Measurements from ENCODE around the gene RABGAP1L. TPM values are rescaled to one million over a fixed set of nuclear protein-coding genes. Genes with fewer than 3 reads are reported as not detected.

RABGAP1L gene
- total and polyA plus RNA-seq, 2 of the 4 experiments (the other 2 are of a cell fraction), result 7.9 to 26.7 TPM

DNA sequence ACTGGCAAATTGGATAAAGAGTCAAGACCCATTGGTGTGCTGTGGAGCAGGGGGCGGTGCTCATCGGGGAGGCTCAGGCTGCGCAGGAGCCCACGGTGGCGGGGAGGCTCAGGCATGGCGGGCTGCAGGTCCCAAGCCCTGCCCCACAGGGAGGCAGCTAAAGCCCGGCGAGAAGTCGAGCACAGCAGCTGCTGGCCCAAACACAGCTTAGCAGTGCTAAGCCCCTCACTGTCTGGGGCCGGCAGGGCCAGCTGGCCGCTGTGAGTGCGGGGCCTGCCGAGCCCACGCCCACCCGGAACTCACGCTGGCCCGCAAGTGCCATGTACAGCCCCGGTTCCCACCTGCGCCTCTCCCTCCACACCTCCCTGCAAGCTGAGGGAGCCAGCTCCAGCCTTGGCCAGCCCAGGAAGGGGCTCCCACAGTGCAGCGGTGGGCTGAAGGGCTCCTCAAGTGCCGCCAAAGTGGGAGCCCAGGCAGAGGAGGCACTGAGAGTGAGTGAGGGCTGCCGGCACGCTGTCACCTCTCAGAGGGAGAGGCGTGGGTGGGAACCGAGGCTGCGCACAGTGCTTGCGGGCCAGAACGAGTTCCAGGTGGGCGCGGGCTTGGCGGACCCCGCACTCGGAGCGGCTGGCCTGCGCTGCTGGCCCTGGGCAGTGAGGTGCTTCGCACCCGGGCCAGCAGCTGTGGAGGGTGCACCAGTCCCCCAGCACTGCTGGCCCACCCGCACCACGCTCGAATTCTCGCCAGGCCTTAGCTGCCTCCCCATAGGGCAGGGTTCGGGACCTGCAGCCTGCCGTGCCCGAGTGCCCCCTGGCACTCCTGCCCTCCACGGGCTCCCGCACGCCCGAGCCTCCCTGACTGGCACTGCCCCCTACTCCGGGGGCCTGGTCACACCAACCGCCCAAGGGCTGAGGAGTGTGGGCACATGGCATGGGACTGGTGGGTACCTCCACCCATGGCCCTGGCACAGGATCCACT is 551.8 kb downstream of the RABGAP1L start:
- POLR2A ChIA-PET (ENCODE audit: unreplicated experiment), result no interaction called here
- Histone ChIP-seq H2AK5ac (ENCODE audit: low read depth, low read length) (no peak overlapping the region), H3K27me3 (ENCODE audit: control insufficient read depth, insufficient read depth, low read length) (no peaks in the 10 kb centered on the region), H3K36me3 (ENCODE audit: control insufficient read depth, insufficient read depth, low read length) (no peaks in the 10 kb centered on the region), H3K14ac (replicated peaks; ENCODE audit: low read depth, low read length) (no peak overlapping the region), H3K27ac (ENCODE audit: insufficient read depth, low read length) (no peak overlapping the region), H3K18ac (ENCODE audit: low read depth, low read length) (no peak overlapping the region), H3K9me3 (ENCODE audit: control insufficient read depth, insufficient read depth, low read length) (no peaks in the 10 kb centered on the region), H4K5ac (ENCODE audit: low read depth, low read length) (no peak overlapping the region), H3K9ac (ENCODE audit: low read depth, low read length) (no peak overlapping the region), H3K9me1 (ENCODE audit: insufficient read depth, low read length) (no peaks in the 10 kb centered on the region), H4K20me1 (ENCODE audit: insufficient read depth, low read length) (no peaks in the 10 kb centered on the region), H3K4me3 (ENCODE audit: insufficient read depth, low read depth, low read length) (no peak overlapping the region), H2BK15ac (ENCODE audit: low read depth, low read length) (no peak overlapping the region), H2BK20ac (ENCODE audit: low read depth, low read length) (no peak overlapping the region), H2AFZ (replicated peaks; ENCODE audit: low read length, poor library complexity) (no peak overlapping the region), H2AK9ac (replicated peaks; ENCODE audit: low read depth, low read length, poor library complexity) (no peak overlapping the region), H2BK120ac (ENCODE audit: low read depth, low read length) (no peak overlapping the region), H3K56ac (ENCODE audit: extremely low read depth, insufficient read depth, low read length) (no peak overlapping the region), H4K91ac (ENCODE audit: insufficient read depth, low read depth, low read length) (no peak overlapping the region), H4K8ac (ENCODE audit: low read depth in 2 of 2, low read length in 2 of 2) (no peak overlapping the region), H3K4ac (ENCODE audit: low read depth, low read length) (no peak overlapping the region), H3K4me1 (ENCODE audit: control insufficient read depth, insufficient read depth, low read length) (no peaks in the 10 kb centered on the region), H3K23ac (ENCODE audit: low read depth, low read length) (no peak overlapping the region), H3K4me2 (ENCODE audit: low read depth, low read length) (no peak overlapping the region), H3K79me1 (ENCODE audit: low read depth in 1 of 2, low read length in 2 of 2) (no peaks in the 10 kb centered on the region), H2BK5ac (ENCODE audit: low read depth, low read length, poor library complexity, severe bottlenecking) (no peak overlapping the region)
- dilution Hi-C loops (cut with HindIII; ENCODE audit: low sequenced_read_pairs, unreplicated experiment), result loop anchor here (25.0 kb wide), 1 partner anchor 449 kb away; no protein-coding TSS in a partner anchor
- DNase-seq (no peak), ATAC-seq (ENCODE audit: low read depth) (no peak)
- no TSS peak for BruUV-seq (replicated peaks)
- CTCF ChIA-PET, result no interaction called here
- WGBS, 2 experiments (ENCODE audit: extremely low coverage in 2 of 2, insufficient read length in 1 of 2), result 97% methylated on average over 18 of the region's 50 CpGs; no CpG with 5 or more reads in 1 of the 2 experiments
- TF ChIP-seq RCOR1 (IDR thresholded peaks at IDR 0.05; ENCODE audit: insufficient replicate concordance, low read length) (no peak), NFE2L2 (IDR thresholded peaks at IDR 0.05; ENCODE audit: low read depth, low read length) (no peak)
- in situ Hi-C loops (cut with MboI; ENCODE audit: low sequenced_read_pairs), result no loop called here
- intact Hi-C loops (cut with micrococcal nuclease), result no loop called here
